Neural cell (in vitro differentiated cells): ENCODE data around the gene EFCAB12. TPM values are rescaled to one million over a fixed set of nuclear protein-coding genes. Genes with fewer than 3 reads are reported as not detected.

ENCODE experiments used
- H2AFZ ChIP-seq: fragments of 200-600, 300-800 bp; sonication (generic), shearing (Covaris generic); 2 replicates; pipeline ENCODE4 v1.6.0; 2014; ENCODE audit warnings: low read depth, mild to moderate bottlenecking, antibody characterized with exemption, low read length, moderate library complexity
- H3F3A ChIP-seq: fragments of 200-600 bp; shearing (Covaris generic); 2 replicates; pipeline ENCODE4 v1.6.1; 2016; ENCODE audit warnings: mild to moderate bottlenecking, moderate library complexity, mixed read lengths, antibody characterized with exemption, low read length; ENCODE audit not compliant: insufficient read depth, poor library complexity, severe bottlenecking
- H3K27ac ChIP-seq: fragments of 200-600, 300-800 bp; sonication (generic), shearing (Covaris generic); 2 replicates; pipeline ENCODE4 v1.5.1; 2014; ENCODE audit warnings: mild to moderate bottlenecking, low read length, moderate library complexity
- H3K27me3 ChIP-seq: fragments of 300-800, 200-600 bp; sonication (generic), shearing (Covaris generic); 2 replicates; pipeline ENCODE4 v1.6.0; 2014; ENCODE audit warnings: mild to moderate bottlenecking, low read depth, low read length, moderate library complexity; ENCODE audit not compliant: insufficient read depth
- H3K36me3 ChIP-seq: fragments of 300-800, 200-600 bp; sonication (generic), shearing (Covaris generic); 2 replicates; pipeline ENCODE4 v1.5.1; 2014; ENCODE audit warnings: mild to moderate bottlenecking, antibody characterized with exemption, low read length, moderate library complexity; ENCODE audit not compliant: insufficient read depth
- H3K4me2 ChIP-seq: fragments of 300-800, 200-600 bp; sonication (generic), shearing (Covaris generic); 2 replicates; pipeline ENCODE4 v1.6.0; 2014; ENCODE audit warnings: mild to moderate bottlenecking, low read length
- H3K4me3 ChIP-seq: fragments of 300-800, 200-600 bp; sonication (generic), shearing (Covaris generic); 2 replicates; pipeline ENCODE4 v1.5.1; 2014; ENCODE audit warnings: mild to moderate bottlenecking, low read length, moderate library complexity
- H3K79me2 ChIP-seq: fragments of 200-600 bp; shearing (Covaris generic); replicated peaks from 2 replicates; pipeline ENCODE4 v1.6.0; 2014; ENCODE audit warnings: mild to moderate bottlenecking, low read length, moderate library complexity; ENCODE audit not compliant: insufficient read depth
- H3K9ac ChIP-seq: fragments of 300-800, 200-600 bp; sonication (generic), shearing (Covaris generic); 2 replicates; pipeline ENCODE4 v1.6.1; 2016; ENCODE audit warnings: mild to moderate bottlenecking, low read length, mixed read lengths
- H3K9me2 ChIP-seq: fragments of 200-600 bp; shearing (Covaris generic); 2 replicates; pipeline ENCODE4 v1.6.1; 2016; ENCODE audit warnings: mild to moderate bottlenecking, low read length, mixed read lengths; ENCODE audit not compliant: insufficient read depth
- H3K9me3 ChIP-seq: fragments of 200-600, 300-800 bp; sonication (generic), shearing (Covaris generic); 2 replicates; pipeline ENCODE4 v1.6.1; 2016; ENCODE audit warnings: mild to moderate bottlenecking, mixed run types, low read length, moderate library complexity, mixed read lengths
- H4K20me1 ChIP-seq: fragments of 200-600 bp; shearing (Covaris generic); 2 replicates; pipeline ENCODE4 v1.6.1; 2016; ENCODE audit warnings: mild to moderate bottlenecking, mixed run types; ENCODE audit not compliant: insufficient read depth
- EP300 ChIP-seq: fragments of 450-650 bp; conservative IDR thresholded peaks from 2 replicates; pipeline ENCODE4 v1.6.1; 2014; ENCODE audit warnings: antibody characterized with exemption, mild to moderate bottlenecking, moderate library complexity; ENCODE audit not compliant: poor library complexity, severe bottlenecking
- EZH2 ChIP-seq: fragments of 200-600, 300-800 bp; shearing (Covaris generic), sonication (generic); IDR thresholded peaks from 2 replicates; pipeline ENCODE4 v1.6.1; 2014; ENCODE audit warnings: antibody characterized with exemption, low read length, borderline replicate concordance, mild to moderate bottlenecking; ENCODE audit not compliant: insufficient read depth, poor library complexity, severe bottlenecking
- MXI1 ChIP-seq: fragments of 450-650 bp; conservative IDR thresholded peaks from 2 replicates; pipeline ENCODE4 v1.6.1; 2014; ENCODE audit warnings: antibody characterized with exemption, mild to moderate bottlenecking; ENCODE audit not compliant: poor library complexity, severe bottlenecking
- POLR2AphosphoS5 ChIP-seq: IDR thresholded peaks from 2 replicates; pipeline ENCODE4 v1.6.1; 2012
- RAD21 ChIP-seq: fragments of 450-650 bp; conservative IDR thresholded peaks from 2 replicates; pipeline ENCODE4 v1.6.1; 2014; ENCODE audit warnings: antibody characterized with exemption, mild to moderate bottlenecking, moderate library complexity
- REST ChIP-seq: IDR thresholded peaks from 2 replicates; pipeline ENCODE4 v1.6.1; 2012; ENCODE audit warnings: borderline replicate concordance
- SMC3 ChIP-seq: fragments of 450-650 bp; conservative IDR thresholded peaks from 2 replicates; pipeline ENCODE4 v1.6.1; 2014; ENCODE audit warnings: antibody characterized with exemption, mild to moderate bottlenecking, moderate library complexity; ENCODE audit not compliant: poor library complexity
- TAF1 ChIP-seq: IDR thresholded peaks from 2 replicates; pipeline ENCODE4 v1.6.1; 2012; ENCODE audit warnings: low read depth
- polyA plus RNA-seq: library from polyadenylated mRNA; depleted of rRNA; stranded (reverse); fragments of >200 nt; gene quantifications from 2 replicates; pipeline ENCODE4 v1.2.3, GENCODE V29; 2014
- TF ChIP-seq, protein P1 (sequence below): fragments of 450-650 bp; IDR thresholded peaks from 2 replicates; pipeline ENCODE4 v1.5.1; 2014; ENCODE audit warnings: antibody characterized with exemption, mild to moderate bottlenecking, moderate library complexity; ENCODE audit not compliant: poor library complexity, severe bottlenecking

Gene EFCAB12
- polyA plus RNA-seq, 1 donor from 2014 or later, result 0.32 TPM

- TF ChIP-seq EP300 (no peak), TAF1 (no peak)
Measured at GRCh38 chr3:129425213-129425612, 3.2 kb downstream of the EFCAB12 start (continued).

DNA sequence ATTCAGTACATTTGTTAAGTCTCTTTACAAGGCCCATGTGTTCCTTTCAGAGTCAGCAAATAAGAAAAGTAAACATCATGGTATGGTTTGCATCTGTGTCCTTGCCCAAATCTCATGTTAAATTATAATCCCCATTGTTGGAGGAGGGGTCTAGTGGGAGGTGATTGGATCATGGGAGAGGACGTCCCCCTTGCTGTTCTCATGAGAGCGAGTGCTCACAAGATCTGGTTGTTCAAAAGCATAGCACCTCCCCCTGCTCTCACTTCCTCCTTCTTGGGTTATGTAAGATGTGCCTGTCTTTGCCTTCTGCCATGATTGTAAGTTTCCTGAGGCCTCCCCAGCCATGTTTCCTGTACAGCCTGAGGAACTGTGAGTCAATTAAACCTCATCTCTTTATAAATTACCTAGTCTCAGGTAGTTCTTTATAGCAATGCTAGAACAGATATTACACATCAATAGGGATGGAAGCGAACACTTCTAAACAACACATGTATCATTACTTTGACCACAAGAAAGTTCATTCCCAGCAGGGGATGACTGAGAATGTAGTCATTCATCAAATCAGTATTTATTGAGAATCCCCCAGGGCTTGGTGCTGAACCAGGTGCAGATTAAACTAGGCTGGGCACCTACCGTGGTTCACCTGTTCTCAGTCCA lies 4.1 kb downstream of the EFCAB12 start:
- Histone ChIP-seq H3K27ac (no peak overlapping the region), H3K4me3 (no peak overlapping the region), H2AFZ (no peak overlapping the region), H3K36me3 (no peaks in the 10 kb centered on the region), H3K79me2 (no peaks in the 10 kb centered on the region), H3K9ac (no peak overlapping the region), H3K4me2 (no peak overlapping the region), H3K9me3 (no peaks in the 10 kb centered on the region), H4K20me1 (no peaks in the 10 kb centered on the region), H3K9me2 (no peaks in the 10 kb centered on the region), H3K27me3 (no peaks in the 10 kb centered on the region), H3F3A (no peaks in the 10 kb centered on the region)
- TF ChIP-seq, protein P1, sequence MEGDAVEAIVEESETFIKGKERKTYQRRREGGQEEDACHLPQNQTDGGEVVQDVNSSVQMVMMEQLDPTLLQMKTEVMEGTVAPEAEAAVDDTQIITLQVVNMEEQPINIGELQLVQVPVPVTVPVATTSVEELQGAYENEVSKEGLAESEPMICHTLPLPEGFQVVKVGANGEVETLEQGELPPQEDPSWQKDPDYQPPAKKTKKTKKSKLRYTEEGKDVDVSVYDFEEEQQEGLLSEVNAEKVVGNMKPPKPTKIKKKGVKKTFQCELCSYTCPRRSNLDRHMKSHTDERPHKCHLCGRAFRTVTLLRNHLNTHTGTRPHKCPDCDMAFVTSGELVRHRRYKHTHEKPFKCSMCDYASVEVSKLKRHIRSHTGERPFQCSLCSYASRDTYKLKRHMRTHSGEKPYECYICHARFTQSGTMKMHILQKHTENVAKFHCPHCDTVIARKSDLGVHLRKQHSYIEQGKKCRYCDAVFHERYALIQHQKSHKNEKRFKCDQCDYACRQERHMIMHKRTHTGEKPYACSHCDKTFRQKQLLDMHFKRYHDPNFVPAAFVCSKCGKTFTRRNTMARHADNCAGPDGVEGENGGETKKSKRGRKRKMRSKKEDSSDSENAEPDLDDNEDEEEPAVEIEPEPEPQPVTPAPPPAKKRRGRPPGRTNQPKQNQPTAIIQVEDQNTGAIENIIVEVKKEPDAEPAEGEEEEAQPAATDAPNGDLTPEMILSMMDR, result no peak
- no peak for TF ChIP-seq RAD21
- no peak for TF ChIP-seq REST
- no peak for TF ChIP-seq EP300
- no peak for TF ChIP-seq SMC3
- no peak for TF ChIP-seq POLR2AphosphoS5
- TF ChIP-seq EZH2, result no peak
- TF ChIP-seq MXI1, result no peak
- no peak for TF ChIP-seq TAF1

DNA sequence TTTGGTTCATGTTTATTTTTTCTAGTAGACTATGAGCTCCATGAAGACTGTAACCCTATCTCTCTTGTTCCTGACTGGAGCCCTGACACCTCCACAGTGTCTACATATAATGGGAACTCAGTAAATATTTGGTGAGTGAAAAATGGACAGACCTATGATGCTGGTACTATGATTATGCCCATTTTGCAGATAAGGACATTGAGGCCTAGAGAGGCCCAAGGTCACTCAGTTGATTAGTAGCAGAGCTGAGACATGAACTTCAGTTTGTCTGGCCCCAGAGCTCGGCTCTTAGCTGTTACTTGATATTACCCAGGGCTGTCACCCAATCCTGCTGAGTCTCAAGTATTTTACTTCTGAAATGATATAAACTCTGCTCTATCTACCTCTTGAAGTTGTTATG lies 5.5 kb downstream of the EFCAB12 start:
- H2AFZ ChIP-seq, result no peak overlapping the region
- no peak overlapping the region for H3K27ac ChIP-seq

More for the DNA sequence above, 5.5 kb downstream of the EFCAB12 start:
- Histone ChIP-seq H3K27me3 (no peaks in the 10 kb centered on the region), H3K9me3 (no peaks in the 10 kb centered on the region), H3K9ac (no peak overlapping the region), H3K9me2 (no peaks in the 10 kb centered on the region), H3K79me2 (no peaks in the 10 kb centered on the region), H3K4me3 (no peak overlapping the region), H3F3A (no peaks in the 10 kb centered on the region), H3K36me3 (no peaks in the 10 kb centered on the region), H3K4me2 (no peak overlapping the region), H4K20me1 (no peaks in the 10 kb centered on the region)
- no peak for TF ChIP-seq TAF1
- no peak for TF ChIP-seq EZH2
- TF ChIP-seq SMC3, result no peak
- TF ChIP-seq REST, result no peak
- TF ChIP-seq RAD21, result no peak
- TF ChIP-seq, protein P1, result no peak
